ENCODE data around the gene LGI4.

The LGI4 gene

GRCh38 chr19:35134601-35135242 lies at the start of gene LGI4:
Gene LGI4, minus strand, starts transcription at chr19:35135059. Its CDS starts 379 bp downstream, at chr19:35134680.
- DNase-seq, result no peak

GRCh38 chr19:35184267-35184666 lies 49.4 kb upstream of the LGI4 start:
- DNase-seq, result no peak

- no peak for DNase-seq
These were observed 46.5 kb upstream of the LGI4 start for GRCh38 chr19:35181387-35181786.

GRCh38 chr19:35179830-35180229 lies 45.0 kb upstream of the LGI4 start:
- DNase-seq, result no peak

GRCh38 chr19:35178701-35179100 lies 43.8 kb upstream of the LGI4 start:
- DNase-seq, result no peak

- no peak for DNase-seq
These were observed 42.8 kb upstream of the LGI4 start for GRCh38 chr19:35177377-35178274.

- no peak for DNase-seq
These were observed 41.3 kb upstream of the LGI4 start for GRCh38 chr19:35176181-35176570.

- DNase-seq, result no peak
These were observed 39.4 kb upstream of the LGI4 start for GRCh38 chr19:35174226-35174625.

- no peak for DNase-seq
These were observed 36.9 kb upstream of the LGI4 start for GRCh38 chr19:35171730-35172129.

GRCh38 chr19:35170359-35171061 lies 35.7 kb upstream of the LGI4 start:
- DNase-seq, result no peak

GRCh38 chr19:35169221-35169995 lies 34.5 kb upstream of the LGI4 start:
- no peak for DNase-seq

- DNase-seq, result no peak
These were observed 33.3 kb upstream of the LGI4 start for GRCh38 chr19:35168196-35168595.

GRCh38 chr19:35167251-35168119 lies 32.6 kb upstream of the LGI4 start:
- no peak for DNase-seq

GRCh38 chr19:35166100-35167063 lies 31.5 kb upstream of the LGI4 start:
- no peak for DNase-seq

GRCh38 chr19:35165200-35166058 lies 30.6 kb upstream of the LGI4 start:
- no peak for DNase-seq

GRCh38 chr19:35164418-35164817 lies 29.6 kb upstream of the LGI4 start:
- DNase-seq, result no peak

- DNase-seq, result no peak
These were observed 27.8 kb upstream of the LGI4 start for GRCh38 chr19:35162471-35163326.

- no peak for DNase-seq
These were observed 26.5 kb upstream of the LGI4 start for GRCh38 chr19:35161434-35161743.

Data from NCI-H82 (cell line).